A673 (cell line): ENCODE measurements around the gene LRRN3.

Experiments
- CTCF ChIP-seq: fragments of 300-800, 200-600 bp; sonication (generic); conservative IDR thresholded peaks from 2 replicates; pipeline ENCODE4 v1.5.1; 2017; ENCODE audit warnings: low read depth, mild to moderate bottlenecking, antibody characterized with exemption, low read length, moderate library complexity, mixed read lengths
- EZH2 ChIP-seq: fragments of 200-600 bp; sonication (generic); IDR thresholded peaks from 2 replicates; pipeline ENCODE4 v1.6.1; 2017; ENCODE audit warnings: borderline replicate concordance, low read depth, mild to moderate bottlenecking, mixed read lengths, antibody characterized with exemption, low read length; ENCODE audit not compliant: poor library complexity, severe bottlenecking

- TF ChIP-seq CTCF, result no peak
- TF ChIP-seq EZH2, result no peak
These were observed 37.9 kb upstream of the LRRN3 start for GRCh38 chr7:111053035-111053434.
